CD14-positive monocyte (primary cell): Measurements from ENCODE around the gene KHDRBS2. TPM values are rescaled to one million over a fixed set of nuclear protein-coding genes. Genes with fewer than 3 reads are reported as not detected.

Experiments used
- DNase-seq, 3 donors: peaks; one replicate each; pipeline ENCODE4 v3.0.0-alpha.2; 2011 to 2022
- H2AFZ ChIP-seq: 2 replicates; pipeline ENCODE4 v1.6.0; 2012; ENCODE audit warnings: mild to moderate bottlenecking, low read depth, low read length, inconsistent platforms; ENCODE audit not compliant: insufficient read depth, poor library complexity, severe bottlenecking
- H3K27ac ChIP-seq, 2 donors: 1 replicate in 1 of 2; 2 replicates in 1 of 2; pipeline ENCODE4 v1.5.1; 2012 to 2013; ENCODE audit warnings: low read length in 2 of 2, control low read depth in 1 of 2, inconsistent platforms in 1 of 2, low read depth in 1 of 2, mild to moderate bottlenecking in 1 of 2
- H3K27me3 ChIP-seq, 2 donors: one replicate each; pipeline versions ENCODE4 v1.6.0 to v1.6.1; 2011 to 2013; ENCODE audit warnings: low read length in 2 of 2; ENCODE audit not compliant: control insufficient read depth in 2 of 2, insufficient read depth in 2 of 2
- H3K36me3 ChIP-seq, 2 donors: replicated peaks in 1 of 2; 1 replicate in 1 of 2; 2 replicates in 1 of 2; pipeline versions ENCODE4 v1.5.1 to v1.6.1; 2012 to 2013; ENCODE audit warnings: low read length in 2 of 2, control low read depth in 1 of 2, inconsistent platforms in 1 of 2, mild to moderate bottlenecking in 1 of 2; ENCODE audit not compliant: insufficient read depth in 2 of 2, control insufficient read depth in 1 of 2
- H3K4me1 ChIP-seq, 2 donors: 1 replicate in 1 of 2; 2 replicates in 1 of 2; pipeline versions ENCODE4 v1.5.1 to v1.6.1; 2012 to 2013; ENCODE audit warnings: low read length in 2 of 2, control low read depth in 1 of 2, inconsistent platforms in 1 of 2, mild to moderate bottlenecking in 1 of 2, moderate library complexity in 1 of 2; ENCODE audit not compliant: insufficient read depth in 2 of 2, control insufficient read depth in 1 of 2
- H3K4me2 ChIP-seq: replicated peaks from 2 replicates; pipeline ENCODE3; 2012; ENCODE audit warnings: low read length, moderate library complexity, mild to moderate bottlenecking; ENCODE audit not compliant: poor library complexity, severe bottlenecking; ENCODE audit errors: extremely low read depth
- H3K4me3 ChIP-seq, 3 experiments: fragments of 200-600 bp in 1 of 3; sonication (generic) in 1 of 3; replicated peaks in 1 of 3; 1 replicate in 2 of 3; 2 replicates in 1 of 3; pipeline ENCODE4 v1.5.1; 2011 to 2013; ENCODE audit warnings: low read length in 3 of 3, mild to moderate bottlenecking in 3 of 3, control low read depth in 2 of 3, low read depth in 2 of 3, inconsistent platforms in 1 of 3, moderate library complexity in 1 of 3
- H3K79me2 ChIP-seq: 2 replicates; pipeline ENCODE4 v1.6.0; 2012; ENCODE audit warnings: mild to moderate bottlenecking, control low read depth, inconsistent platforms, low read length, moderate library complexity; ENCODE audit not compliant: insufficient read depth
- H3K9ac ChIP-seq: 2 replicates; pipeline ENCODE4 v1.6.0; 2017; ENCODE audit warnings: low read length, mild to moderate bottlenecking; ENCODE audit not compliant: insufficient read depth, poor library complexity, severe bottlenecking
- H3K9me3 ChIP-seq, 2 donors: replicated peaks in 1 of 2; 1 replicate in 1 of 2; 2 replicates in 1 of 2; pipeline versions ENCODE4 v1.5.1 to v1.6.1; 2012 to 2013; ENCODE audit warnings: low read length in 2 of 2, control low read depth in 1 of 2; ENCODE audit not compliant: control insufficient read depth in 1 of 2, insufficient read depth in 1 of 2
- H4K20me1 ChIP-seq: 2 replicates; pipeline ENCODE4 v1.6.0; 2012; ENCODE audit warnings: mild to moderate bottlenecking, low read length, control low read depth, moderate library complexity; ENCODE audit not compliant: insufficient read depth
- H3K27ac Mint-ChIP-seq, 7 donors: one replicate each; pipeline ENCODE4 v1.8.0; 2020; ENCODE audit warnings: mild to moderate bottlenecking in 7 of 7, mixed read lengths in 7 of 7, moderate library complexity in 6 of 7, inconsistent platforms in 2 of 7
- H3K27me3 Mint-ChIP-seq, 3 donors: one replicate each; pipeline ENCODE4 v1.8.0; 2021 to 2022; ENCODE audit warnings: low read depth in 3 of 3, mild to moderate bottlenecking in 3 of 3, mixed read lengths in 3 of 3, moderate library complexity in 3 of 3, inconsistent platforms in 1 of 3
- H3K36me3 Mint-ChIP-seq, 2 donors: one replicate each; pipeline ENCODE4 v1.8.0; 2020; ENCODE audit warnings: mixed read lengths in 2 of 2, inconsistent platforms in 1 of 2, mild to moderate bottlenecking in 1 of 2
- H3K4me1 Mint-ChIP-seq: one replicate; pipeline ENCODE4 v1.8.0; 2020; ENCODE audit warnings: mild to moderate bottlenecking, mixed read lengths
- H3K4me3 Mint-ChIP-seq, 2 donors: one replicate each; pipeline ENCODE4 v1.8.0; 2020; ENCODE audit warnings: mild to moderate bottlenecking in 2 of 2, mixed read lengths in 2 of 2, moderate library complexity in 1 of 2
- H3K9me3 Mint-ChIP-seq, 7 donors: one replicate each; pipeline ENCODE4 v1.8.0; 2020 to 2022; ENCODE audit warnings: mixed read lengths in 7 of 7, mild to moderate bottlenecking in 6 of 7, moderate library complexity in 6 of 7, inconsistent platforms in 2 of 7
- CTCF ChIP-seq: fragments of 200-600 bp; IDR thresholded peaks from one replicate; pipeline ENCODE4 v1.8.0; 2022; ENCODE audit warnings: antibody characterized with exemption, mild to moderate bottlenecking
- WGBS: methylation state at CpG from one replicate; pipeline ENCODE4 v1.1.5; 2013; ENCODE audit warnings: missing lambda C conversion rate; ENCODE audit not compliant: insufficient coverage; 5-methylcytosine and 5-hydroxymethylcytosine counted together
- intact Hi-C, 2 donors: fragments of 100-400 bp; cut with micrococcal nuclease; formaldehyde crosslinking; loops; one replicate each; pipeline versions ENCODE4 v1.15.0 to v1.15.1; 2023
- polyA plus RNA-seq, 3 donors: library from polyadenylated mRNA; depleted of rRNA in 1 of 3; unstranded in 2 of 3; stranded (reverse) in 1 of 3; fragments of 300-500 nt in 2 of 3; fragments of >200 nt in 1 of 3; fragmentation: Illumina TruSeq in 2 of 3; gene quantifications; 1 replicate in 2 of 3; 2 replicates in 1 of 3; pipeline ENCODE4 v1.2.3, GENCODE V29; 2012 to 2021

The KHDRBS2 gene
- polyA plus RNA-seq, 3 donors: 0.09 to 0.57 (median 0.14) TPM

- peaks cover 0 to 4% (median 0%) of the 10 kb centered on the region in 7 donors for H3K9me3 Mint-ChIP-seq
- H3K27ac Mint-ChIP-seq: peak overlapping the region in 1 of 7 donors; percentile 24
- no peaks in the 10 kb centered on the region for H3K79me2 ChIP-seq
- intact Hi-C loops: no loop called here
- H3K27ac ChIP-seq: no peak overlapping the region
- no peaks in the 10 kb centered on the region for H3K27me3 ChIP-seq
- H3K36me3 Mint-ChIP-seq: no peaks in the 10 kb centered on the region
- H3K4me3 Mint-ChIP-seq: no peak overlapping the region
- no peak for DNase-seq
- H3K27me3 Mint-ChIP-seq: no peaks in the 10 kb centered on the region
- H3K4me2 ChIP-seq: no peak overlapping the region
- no peak overlapping the region for H3K4me3 ChIP-seq
- WGBS: no CpG with 5 or more reads among the region's 2 CpGs
- H2AFZ ChIP-seq: no peak overlapping the region
- TF ChIP-seq CTCF: no peak
- H3K36me3 ChIP-seq: no peaks in the 10 kb centered on the region
- H4K20me1 ChIP-seq: no peaks in the 10 kb centered on the region
- H3K4me1 Mint-ChIP-seq: no peaks in the 10 kb centered on the region
- no peaks in the 10 kb centered on the region for H3K9me3 ChIP-seq
- H3K9ac ChIP-seq: no peak overlapping the region
- no peaks in the 10 kb centered on the region for H3K4me1 ChIP-seq
These were observed 452.8 kb downstream of the KHDRBS2 start for GRCh38 chr6:61833176-61833755.

GRCh38 chr6:61817716-61818115, 468.3 kb downstream of the KHDRBS2 start:
- Histone ChIP-seq H3K36me3 (no peaks in the 10 kb centered on the region), H3K4me3 (no peak overlapping the region), H3K4me2 (no peak overlapping the region), H3K79me2 (no peaks in the 10 kb centered on the region), H2AFZ (no peak overlapping the region), H3K27me3 (no peaks in the 10 kb centered on the region), H3K4me1 (no peaks in the 10 kb centered on the region), H4K20me1 (no peaks in the 10 kb centered on the region), H3K9me3 (no peaks in the 10 kb centered on the region), H3K27ac (no peak overlapping the region), H3K9ac (no peak overlapping the region)
- intact Hi-C loops: no loop called here
- Mint-ChIP-seq H3K36me3 (no peaks in the 10 kb centered on the region), H3K4me3 (no peak overlapping the region), H3K27ac (no peak overlapping the region), H3K4me1 (no peaks in the 10 kb centered on the region), H3K27me3 (no peaks in the 10 kb centered on the region), H3K9me3 (peaks cover 0 to 2% (median 0%) of the 10 kb centered on the region in 7 donors)
- no peak for TF ChIP-seq CTCF
- WGBS: no CpG with 5 or more reads among the region's 2 CpGs
- DNase-seq: no peak
